Hindlimb muscle (tissue), 1 donor: ENCODE results near the gene DSG3. TPM values are rescaled to one million over a fixed set of nuclear protein-coding genes. Genes with fewer than 3 reads are reported as not detected.
"Not testable (repeated sequence)": the region's sequence is repeated elsewhere in the genome, so short reads cannot be mapped to it uniquely, and the experiment has no call there.

ENCODE experiments used
- DNase-seq: peaks from one replicate; pipeline ENCODE4 v3.0.0-alpha.2; 2013
- polyA plus RNA-seq: library from polyadenylated mRNA; unstranded; fragments of 120-200 nt; gene quantifications from one replicate; pipeline ENCODE4 v1.2.1, GENCODE V29; 2013; ENCODE audit not compliant: insufficient read length

The DSG3 gene
- polyA plus RNA-seq, 1 donor: 0.12 TPM

- DNase-seq: no peak
These were observed 45.1 kb downstream of the DSG3 start for GRCh38 chr18:31492671-31493070.

GRCh38 chr18:31493171-31493570, 45.6 kb downstream of the DSG3 start:
- no peak for DNase-seq

- DNase-seq: no peak
These were observed 46.4 kb downstream of the DSG3 start for GRCh38 chr18:31493941-31494340.

GRCh38 chr18:31494705-31495244, 47.2 kb downstream of the DSG3 start:
- not testable (repeated sequence) for DNase-seq

GRCh38 chr18:31497404-31497835, 49.9 kb downstream of the DSG3 start:
- DNase-seq: no peak

- peak; percentile 51 for DNase-seq
These were observed 50.5 kb downstream of the DSG3 start, which contains the start of gene DSG2 for GRCh38 chr18:31497836-31498573. TSS of gene DSG2 (plus strand) at chr18:31498177. CDS start at chr18:31498252, 75 bp downstream.

GRCh38 chr18:31498574-31499524, 51.3 kb downstream of the DSG3 start:
- DNase-seq: no peak

- no peak for DNase-seq
These were observed 52.6 kb downstream of the DSG3 start for GRCh38 chr18:31500051-31500688.

- no peak for DNase-seq
These were observed 55.5 kb downstream of the DSG3 start for GRCh38 chr18:31503011-31503410.

GRCh38 chr18:31504455-31505147, 57.1 kb downstream of the DSG3 start:
- no peak for DNase-seq

GRCh38 chr18:31505156-31505555, 57.6 kb downstream of the DSG3 start:
- DNase-seq: no peak

GRCh38 chr18:31506024-31506742, 58.6 kb downstream of the DSG3 start:
- DNase-seq: no peak

- not testable (repeated sequence) for DNase-seq
These were observed 59.6 kb downstream of the DSG3 start for GRCh38 chr18:31507124-31507523.

- DNase-seq: no peak
These were observed 61.2 kb downstream of the DSG3 start for GRCh38 chr18:31508781-31509180.

GRCh38 chr18:31509571-31509970, 62.0 kb downstream of the DSG3 start:
- DNase-seq: no peak

- no peak for DNase-seq
These were observed 62.8 kb downstream of the DSG3 start for GRCh38 chr18:31510319-31510718.

- DNase-seq: no peak
These were observed 63.6 kb downstream of the DSG3 start for GRCh38 chr18:31511098-31511497.

GRCh38 chr18:31512203-31512764, 64.7 kb downstream of the DSG3 start:
- no peak for DNase-seq

- no peak for DNase-seq
These were observed 65.8 kb downstream of the DSG3 start for GRCh38 chr18:31513189-31513935.

GRCh38 chr18:31516437-31516836, 68.9 kb downstream of the DSG3 start:
- no peak for DNase-seq
